Right lung (tissue), 5 donors: Measurements from ENCODE around the gene SP140L. TPM values are rescaled to one million over a fixed set of nuclear protein-coding genes. Genes with fewer than 3 reads are reported as not detected.
"Not testable (repeated sequence)": the region's sequence is repeated elsewhere in the genome, so short reads cannot be mapped to it uniquely, and the experiment has no call there.

Source experiments
- DNase-seq, 2 donors: peaks; one replicate each; pipeline ENCODE4 v3.0.0-alpha.2; 2013
- polyA plus RNA-seq, 5 donors: library from polyadenylated mRNA; unstranded; fragments of 120-200 nt; gene quantifications; one replicate each; pipeline versions ENCODE4 v1.2.1 to v1.2.3, GENCODE V29; 2013; ENCODE audit warnings: inconsistent platforms in 1 of 5, low replicate concordance in 1 of 5; ENCODE audit not compliant: insufficient read length in 5 of 5, insufficient read depth in 1 of 5

Gene SP140L
- polyA plus RNA-seq, 5 donors = 11.8 to 18.7 (median 14.0) TPM

- no peak for DNase-seq
Observed at GRCh38 chr2:230362030-230362691, 35.2 kb downstream of the SP140L start.

GRCh38 chr2:230382108-230382507, 55.1 kb downstream of the SP140L start:
- DNase-seq = no peak

GRCh38 chr2:230383453-230383852, 56.5 kb downstream of the SP140L start:
- no peak for DNase-seq

- DNase-seq = no peak
Observed at GRCh38 chr2:230384986-230385385, 58.0 kb downstream of the SP140L start.

- no peak for DNase-seq
Observed at GRCh38 chr2:230394301-230394700, 67.3 kb downstream of the SP140L start.

- not testable (repeated sequence) for DNase-seq
Observed at GRCh38 chr2:230398698-230399097, 71.7 kb downstream of the SP140L start.

- DNase-seq = no peak
Observed at GRCh38 chr2:230400041-230400440, 73.0 kb downstream of the SP140L start.

- no peak for DNase-seq
Observed at GRCh38 chr2:230400454-230400853, 73.5 kb downstream of the SP140L start.

- not testable (repeated sequence) for DNase-seq
Observed at GRCh38 chr2:230401026-230401425, 74.0 kb downstream of the SP140L start.

GRCh38 chr2:230403746-230404145, 76.8 kb downstream of the SP140L start:
- no peak for DNase-seq

GRCh38 chr2:230405824-230406223, 78.8 kb downstream of the SP140L start:
- DNase-seq = no peak

GRCh38 chr2:230408244-230408842, 81.3 kb downstream of the SP140L start:
- DNase-seq = no peak

- DNase-seq = not testable (repeated sequence)
Observed at GRCh38 chr2:230409316-230409715, 82.3 kb downstream of the SP140L start.

- no peak for DNase-seq
Observed at GRCh38 chr2:230410263-230410662, 83.3 kb downstream of the SP140L start.

GRCh38 chr2:230410861-230411569, 84.0 kb downstream of the SP140L start:
- no peak for DNase-seq

GRCh38 chr2:230411570-230412370, 84.8 kb downstream of the SP140L start:
- peak; percentile 75 to 76 for DNase-seq

- DNase-seq = no peak
Observed at GRCh38 chr2:230412371-230412711, 85.3 kb downstream of the SP140L start.

- DNase-seq = no peak
Observed at GRCh38 chr2:230412846-230413245, 85.9 kb downstream of the SP140L start.

- no peak for DNase-seq
Observed at GRCh38 chr2:230413479-230413878, 86.5 kb downstream of the SP140L start.

- no peak for DNase-seq
Observed at GRCh38 chr2:230414302-230414701, 87.3 kb downstream of the SP140L start.

GRCh38 chr2:230416061-230416721, 89.2 kb downstream of the SP140L start, which contains the start of gene SP100:
Gene SP100 (plus strand): TSS chr2:230416201. CDS start chr2:230416297, 96 bp downstream.
- peak; percentile 65 to 70 for DNase-seq

GRCh38 chr2:230417436-230417835, 90.4 kb downstream of the SP140L start:
- DNase-seq = no peak
